Measurements from ENCODE around the gene BAIAP2.
A peak's percentile ranks its signal among the peaks of the same experiment; 100 is the strongest.
"Not testable (repeated sequence)": the region's sequence is repeated elsewhere in the genome, so short reads cannot be mapped to it uniquely, and the experiment has no call there.

Gene BAIAP2

DNA sequence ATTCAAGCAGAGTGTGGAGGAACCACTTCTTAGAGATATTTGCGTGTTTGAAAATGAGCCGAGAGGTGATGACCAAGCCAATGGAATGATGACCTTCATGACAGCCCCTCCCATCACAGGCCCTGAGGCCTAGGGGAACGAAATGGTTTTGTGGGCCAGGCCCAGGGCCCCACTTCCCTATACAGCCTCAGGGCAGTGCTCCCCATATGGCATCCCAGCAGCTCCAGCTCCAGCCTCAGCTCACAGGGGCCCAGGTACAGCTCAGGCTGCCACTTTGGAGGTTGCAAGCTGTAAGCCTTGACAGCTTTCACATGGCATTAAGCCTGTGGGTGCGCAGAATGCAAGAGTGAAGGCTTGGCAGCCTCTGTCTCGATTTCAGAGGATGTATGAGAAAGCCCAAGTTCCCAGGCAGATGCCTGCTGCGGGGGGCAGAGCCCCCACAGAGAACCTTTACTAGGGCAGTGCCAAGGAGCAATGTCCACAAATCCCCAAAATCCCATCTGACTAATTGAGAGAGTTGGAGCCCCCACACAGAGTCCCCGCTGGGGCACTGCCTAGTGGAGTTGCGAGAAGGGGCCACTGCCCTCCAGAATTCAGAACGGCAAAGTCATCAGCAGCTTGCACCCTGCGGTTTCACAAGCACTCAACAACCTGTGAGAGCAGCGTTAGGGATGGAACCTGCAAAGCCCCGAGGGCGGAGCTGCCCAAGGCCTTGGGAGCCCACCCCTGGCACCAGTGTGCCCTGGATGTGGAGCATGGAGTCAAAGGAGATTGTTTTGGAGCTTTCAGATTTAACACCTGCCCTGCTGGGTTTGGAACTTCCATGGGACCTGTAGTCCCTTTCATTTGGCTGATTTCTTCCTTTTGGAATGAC is 22.1 kb upstream of the BAIAP2 start:
- peaks cover 10% of the 10 kb centered on the region for H3K9me3 Mint-ChIP-seq
- H3K36me3 Mint-ChIP-seq (ENCODE audit: low read depth): peaks cover 2% of the 10 kb centered on the region
- DNase-seq: no peak
- H3K4me1 Mint-ChIP-seq (ENCODE audit: low read depth): peaks cover 6% of the 10 kb centered on the region
- no peaks in the 10 kb centered on the region for H3K27me3 Mint-ChIP-seq
- no peak overlapping the region for H3K27ac Mint-ChIP-seq
- H3K4me3 Mint-ChIP-seq: no peak overlapping the region

DNA sequence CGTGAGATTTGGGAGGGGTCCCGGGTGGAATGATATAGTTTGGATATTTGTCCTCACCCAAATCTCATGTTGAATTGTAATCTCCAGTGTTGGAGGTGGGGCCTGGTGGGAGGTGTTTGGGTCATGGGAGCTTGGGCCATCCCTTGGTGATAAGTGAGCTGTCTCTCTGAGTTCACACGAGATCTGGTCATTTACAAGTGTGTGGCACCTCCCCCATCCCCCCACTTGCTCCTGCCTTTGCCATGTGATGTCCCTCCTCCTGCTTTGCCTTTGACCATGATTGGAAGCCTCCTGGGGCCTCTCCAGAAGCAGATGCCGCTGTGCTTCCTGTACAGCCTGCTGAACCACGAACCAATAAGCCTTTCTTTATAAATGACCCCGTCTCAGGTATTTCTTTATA is 21.3 kb upstream of the BAIAP2 start:
- Mint-ChIP-seq H3K4me1 (ENCODE audit: low read depth) (peaks cover 14% of the 10 kb centered on the region), H3K27ac (no peak overlapping the region), H3K36me3 (ENCODE audit: low read depth) (peaks cover 2% of the 10 kb centered on the region), H3K9me3 (peaks cover 10% of the 10 kb centered on the region), H3K4me3 (no peak overlapping the region), H3K27me3 (no peaks in the 10 kb centered on the region)
- DNase-seq: no peak

DNA sequence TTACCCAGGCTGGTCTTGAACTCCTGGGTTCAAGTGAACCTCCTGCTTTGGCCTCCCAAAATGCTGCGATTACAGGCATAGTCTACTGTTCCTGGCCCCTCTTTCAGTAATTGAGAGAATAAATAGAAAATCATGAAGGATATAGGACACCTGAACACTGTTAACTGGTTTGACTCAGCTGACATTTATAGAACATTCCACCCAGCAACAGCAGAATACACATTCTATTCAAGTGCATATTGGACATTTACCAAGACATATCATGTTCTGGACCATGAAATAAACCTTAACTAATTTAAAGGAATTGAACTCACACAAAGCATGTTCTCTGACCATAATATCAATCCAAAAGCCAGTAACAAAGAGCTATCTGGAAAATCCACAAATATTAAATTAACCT is 19.8 kb upstream of the BAIAP2 start:
- no peak for DNase-seq
- H3K27me3 Mint-ChIP-seq: no peaks in the 10 kb centered on the region
- peaks cover 21% of the 10 kb centered on the region for H3K4me1 Mint-ChIP-seq (ENCODE audit: low read depth)
- H3K27ac Mint-ChIP-seq: no peak overlapping the region
- peaks cover 2% of the 10 kb centered on the region for H3K36me3 Mint-ChIP-seq (ENCODE audit: low read depth)
- peaks cover 10% of the 10 kb centered on the region for H3K9me3 Mint-ChIP-seq
- no peak overlapping the region for H3K4me3 Mint-ChIP-seq

DNA sequence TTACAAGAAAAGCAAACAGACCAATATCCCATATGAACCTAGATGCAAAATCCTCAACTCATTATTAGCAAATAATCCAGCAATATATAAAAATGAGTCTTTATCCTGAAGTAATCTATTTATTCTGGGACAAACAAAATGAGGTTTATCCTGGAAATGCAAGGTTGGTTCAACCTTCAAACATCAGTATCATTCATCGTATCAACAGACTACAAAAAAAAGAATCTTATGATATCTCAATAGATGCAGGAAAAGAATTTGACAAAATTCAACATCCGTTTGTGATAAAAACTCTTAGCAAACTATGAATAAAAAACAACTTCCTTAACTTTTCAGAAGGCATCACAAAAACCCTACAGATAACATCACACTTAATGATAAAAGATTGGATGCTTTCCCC is 18.4 kb upstream of the BAIAP2 start:
- Mint-ChIP-seq H3K36me3 (ENCODE audit: low read depth) (peaks cover 2% of the 10 kb centered on the region), H3K4me3 (no peak overlapping the region), H3K27ac (no peak overlapping the region), H3K9me3 (peaks cover 4% of the 10 kb centered on the region), H3K4me1 (ENCODE audit: low read depth) (peaks cover 21% of the 10 kb centered on the region), H3K27me3 (no peaks in the 10 kb centered on the region)
- no peak for DNase-seq

DNA sequence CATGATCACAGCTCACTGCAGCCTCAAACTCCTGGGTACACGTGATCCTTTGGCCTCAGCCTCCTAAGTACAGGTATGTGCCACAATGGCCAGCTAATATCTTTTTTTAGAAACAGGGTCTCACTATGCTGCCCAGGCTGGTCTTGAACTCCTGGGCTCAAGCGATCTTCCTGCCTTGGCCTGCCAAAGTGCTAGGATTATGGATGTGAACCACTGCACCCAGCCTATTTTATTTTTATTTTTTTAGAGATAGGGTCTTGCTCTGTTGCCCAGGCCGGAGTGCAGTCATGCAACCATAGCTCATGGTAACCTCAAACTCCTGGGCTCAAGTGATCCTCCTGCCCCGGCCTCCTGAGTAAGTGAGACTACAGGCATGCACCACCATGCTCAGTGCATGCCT is 17.6 kb upstream of the BAIAP2 start:
- not testable (repeated sequence) for H3K4me3 Mint-ChIP-seq

GRCh38 chr17:81018044-81018802 is 16.7 kb upstream of the BAIAP2 start:
- Mint-ChIP-seq H3K4me1 (ENCODE audit: low read depth) (peaks cover 24% of the 10 kb centered on the region), H3K27ac (peak overlapping the region; percentile 63), H3K9me3 (peaks cover 4% of the 10 kb centered on the region), H3K4me3 (peak overlapping the region; percentile 68), H3K27me3 (no peaks in the 10 kb centered on the region), H3K36me3 (ENCODE audit: low read depth) (peaks cover 2% of the 10 kb centered on the region)
- peak; percentile 65 for DNase-seq

More for the DNA sequence above, 17.6 kb upstream of the BAIAP2 start:
- not testable (repeated sequence) for H3K27me3 Mint-ChIP-seq; H3K27ac Mint-ChIP-seq; DNase-seq; H3K9me3 Mint-ChIP-seq; H3K36me3 Mint-ChIP-seq (ENCODE audit: low read depth)
- peaks cover 22% of the 10 kb centered on the region for H3K4me1 Mint-ChIP-seq (ENCODE audit: low read depth)

DNA sequence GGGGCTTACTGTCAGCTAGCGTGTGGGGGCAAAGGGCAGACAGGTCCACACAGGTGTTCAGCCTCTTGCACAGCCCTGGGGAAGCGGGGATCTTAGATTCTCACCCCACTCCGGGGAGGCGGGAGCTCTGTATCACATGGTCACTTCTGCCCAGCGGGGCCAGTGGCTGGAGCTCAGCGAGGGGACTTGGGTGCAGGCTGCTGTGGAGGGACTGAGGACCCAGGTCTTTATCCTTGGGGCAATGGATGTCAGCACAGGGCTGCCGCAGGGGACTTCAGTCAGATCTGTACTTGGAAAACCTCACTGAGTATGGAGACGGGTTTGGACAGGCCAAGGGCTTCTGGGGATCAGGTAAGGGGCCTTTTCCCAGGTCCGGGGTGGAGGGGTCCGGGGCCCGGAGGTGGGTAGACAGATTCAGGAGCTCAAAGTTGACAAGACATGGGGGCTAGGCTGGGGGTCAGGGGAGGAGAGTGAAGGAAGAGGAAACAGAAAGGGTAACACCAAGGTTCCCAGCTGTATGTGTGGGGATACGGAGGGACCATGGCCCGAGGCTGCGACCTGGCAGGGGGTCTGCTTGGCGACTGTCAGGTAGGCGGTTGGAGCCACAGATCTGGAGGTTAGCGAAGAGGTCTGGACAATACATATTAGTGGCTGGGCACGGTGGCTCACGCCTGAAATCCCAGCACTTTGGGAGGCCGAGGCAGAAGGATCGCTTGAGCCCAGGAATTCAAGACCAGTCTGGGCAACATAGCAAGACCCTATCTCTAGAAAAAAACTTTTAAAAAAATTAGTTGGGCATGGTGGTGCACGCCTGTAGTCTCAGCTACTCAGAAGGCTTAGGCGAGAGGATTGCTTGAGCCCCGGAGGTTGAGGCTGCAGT is 15.1 kb upstream of the BAIAP2 start:
- Mint-ChIP-seq H3K4me3 (no peak overlapping the region), H3K9me3 (peaks cover 4% of the 10 kb centered on the region), H3K27me3 (peaks cover 3% of the 10 kb centered on the region), H3K4me1 (ENCODE audit: low read depth) (peaks cover 31% of the 10 kb centered on the region), H3K36me3 (ENCODE audit: low read depth) (peaks cover 2% of the 10 kb centered on the region), H3K27ac (no peak overlapping the region)
- no peak for DNase-seq

DNA sequence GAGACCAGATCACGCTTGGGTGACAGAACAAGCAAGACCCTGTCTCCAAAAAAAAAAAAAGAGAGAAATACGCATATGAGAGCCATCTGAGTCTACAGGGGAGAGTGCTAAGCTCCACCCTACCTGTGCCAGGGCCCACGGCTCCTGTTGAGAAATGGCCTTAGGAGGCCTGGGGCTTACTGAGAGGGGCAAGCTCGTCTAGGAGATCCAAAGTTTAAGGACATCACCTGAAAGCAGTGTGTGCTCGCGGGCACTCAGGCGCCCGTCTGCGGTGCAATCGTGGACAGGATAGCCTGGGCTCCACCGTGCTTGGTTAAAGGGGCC is 14.5 kb upstream of the BAIAP2 start:
- Mint-ChIP-seq H3K36me3 (ENCODE audit: low read depth) (peaks cover 2% of the 10 kb centered on the region), H3K9me3 (peaks cover 4% of the 10 kb centered on the region), H3K4me3 (no peak overlapping the region), H3K4me1 (ENCODE audit: low read depth) (peaks cover 31% of the 10 kb centered on the region), H3K27me3 (peaks cover 8% of the 10 kb centered on the region), H3K27ac (no peak overlapping the region)
- no peak for DNase-seq

DNA sequence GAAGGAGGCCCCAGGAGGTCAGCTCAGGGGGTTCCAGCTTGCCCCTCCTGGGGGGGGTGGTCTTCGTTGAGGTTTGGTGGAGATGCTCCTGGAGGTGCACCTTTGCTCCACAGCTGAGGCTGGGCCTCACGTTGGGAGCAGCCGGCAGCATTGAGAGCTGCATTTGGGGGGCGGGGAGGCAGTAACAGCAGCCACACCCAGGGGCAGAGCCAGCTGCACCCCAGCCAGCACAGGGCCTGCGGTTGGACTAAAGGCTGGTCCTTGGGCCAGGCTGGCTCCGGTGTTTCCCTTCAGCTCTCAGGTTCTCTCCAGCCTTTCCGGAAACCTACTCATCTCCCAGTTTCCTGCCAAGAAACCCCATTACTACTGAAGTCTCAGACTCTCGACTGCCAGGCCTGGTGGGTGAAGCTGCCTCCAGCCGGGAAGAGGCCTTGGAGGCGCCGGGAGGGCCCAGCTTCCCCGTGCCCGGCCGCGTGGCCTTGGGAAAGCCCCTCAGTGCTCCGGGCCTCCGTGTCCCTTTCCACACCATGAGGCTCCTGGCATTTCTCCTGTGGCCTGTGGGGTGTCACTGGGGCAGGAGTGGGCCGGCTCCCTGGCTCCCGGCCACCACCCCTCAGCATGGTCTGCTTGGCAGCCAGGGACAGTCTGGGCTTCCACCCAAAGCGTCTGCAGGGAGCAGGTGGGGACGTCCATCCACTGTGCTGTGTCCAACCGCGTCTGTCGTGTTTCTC is 14.0 kb upstream of the BAIAP2 start:
- DNase-seq: no peak
- Mint-ChIP-seq H3K4me3 (no peak overlapping the region), H3K9me3 (peaks cover 4% of the 10 kb centered on the region), H3K27me3 (peaks cover 8% of the 10 kb centered on the region), H3K4me1 (ENCODE audit: low read depth) (peaks cover 31% of the 10 kb centered on the region), H3K27ac (no peak overlapping the region), H3K36me3 (ENCODE audit: low read depth) (peaks cover 2% of the 10 kb centered on the region)

DNA sequence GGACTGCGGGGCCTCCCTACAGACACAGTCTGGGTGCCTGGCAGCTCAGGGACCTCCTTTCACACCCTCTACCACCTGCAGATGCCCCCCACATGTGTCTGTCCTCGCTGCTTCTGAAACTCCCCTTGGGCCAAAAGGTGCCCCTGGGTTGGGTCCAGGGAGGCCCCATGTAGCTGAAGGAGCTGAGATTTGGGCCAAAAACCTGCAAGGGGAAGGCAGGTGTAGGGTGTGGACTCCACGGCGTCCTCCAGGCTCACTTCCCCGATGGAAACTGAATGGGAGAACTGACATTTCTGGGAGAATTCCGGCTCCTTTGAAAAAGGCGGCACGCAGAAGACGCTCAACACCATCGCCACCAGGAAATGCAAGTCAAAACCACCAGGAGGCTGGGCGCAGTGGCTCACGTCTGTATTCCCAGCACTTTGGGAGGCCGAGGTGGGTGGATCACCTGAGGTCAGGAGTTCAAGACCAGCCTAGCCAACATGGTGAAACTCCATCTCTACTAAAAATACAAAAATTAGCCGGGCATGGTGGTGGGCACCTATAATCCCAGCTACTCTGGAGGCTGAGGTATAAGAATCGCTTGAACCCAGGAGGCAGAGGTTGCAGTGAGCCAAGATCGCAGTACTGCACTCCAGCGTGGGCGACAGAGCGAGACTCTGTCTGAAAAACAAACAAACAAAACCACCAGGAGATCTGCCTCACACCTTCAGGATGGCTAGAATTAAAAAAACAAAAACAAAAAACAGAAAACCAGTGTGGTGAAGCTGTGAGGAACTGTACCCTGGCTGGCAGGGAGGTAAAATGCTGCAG is 13.2 kb upstream of the BAIAP2 start:
- no peak for DNase-seq
- no peak overlapping the region for H3K27ac Mint-ChIP-seq
- peaks cover 31% of the 10 kb centered on the region for H3K4me1 Mint-ChIP-seq (ENCODE audit: low read depth)
- H3K4me3 Mint-ChIP-seq: no peak overlapping the region
- peaks cover 2% of the 10 kb centered on the region for H3K36me3 Mint-ChIP-seq (ENCODE audit: low read depth)
- peaks cover 16% of the 10 kb centered on the region for H3K27me3 Mint-ChIP-seq
- H3K9me3 Mint-ChIP-seq: peaks cover 2% of the 10 kb centered on the region

GRCh38 chr17:81022344-81022676 is 12.6 kb upstream of the BAIAP2 start:
- no peaks in the 10 kb centered on the region for H3K36me3 Mint-ChIP-seq (ENCODE audit: low read depth)
- H3K4me1 Mint-ChIP-seq (ENCODE audit: low read depth): peaks cover 28% of the 10 kb centered on the region
- no peak overlapping the region for H3K4me3 Mint-ChIP-seq
- H3K27ac Mint-ChIP-seq: no peak overlapping the region
- peaks cover 21% of the 10 kb centered on the region for H3K27me3 Mint-ChIP-seq
- no peak for DNase-seq
- H3K9me3 Mint-ChIP-seq: peaks cover 3% of the 10 kb centered on the region

- Mint-ChIP-seq H3K4me1 (ENCODE audit: low read depth) (peaks cover 22% of the 10 kb centered on the region), H3K36me3 (ENCODE audit: low read depth) (no peaks in the 10 kb centered on the region), H3K4me3 (no peak overlapping the region), H3K27ac (no peak overlapping the region), H3K9me3 (peaks cover 3% of the 10 kb centered on the region), H3K27me3 (peaks cover 35% of the 10 kb centered on the region)
- no peak for DNase-seq
These were observed 9.7 kb upstream of the BAIAP2 start for GRCh38 chr17:81025065-81025740.

GRCh38 chr17:81025741-81026129 is 9.2 kb upstream of the BAIAP2 start:
- no peak for DNase-seq
- H3K4me3 Mint-ChIP-seq: no peak overlapping the region
- H3K9me3 Mint-ChIP-seq: peaks cover 3% of the 10 kb centered on the region
- H3K27me3 Mint-ChIP-seq: peaks cover 41% of the 10 kb centered on the region
- no peak overlapping the region for H3K27ac Mint-ChIP-seq
- H3K4me1 Mint-ChIP-seq (ENCODE audit: low read depth): peaks cover 22% of the 10 kb centered on the region
- no peaks in the 10 kb centered on the region for H3K36me3 Mint-ChIP-seq (ENCODE audit: low read depth)

Measured in activated T-cell treated with anti-CD3 and anti-CD28 coated beads, Interleukin-2, amount 50 U/mL, for 24 hours (primary cell).